ENCODE measurements around the gene SYT7.
"Not testable (repeated sequence)": the region's sequence is repeated elsewhere in the genome, so short reads cannot be mapped to it uniquely, and the experiment has no call there.

The SYT7 gene, protein sequence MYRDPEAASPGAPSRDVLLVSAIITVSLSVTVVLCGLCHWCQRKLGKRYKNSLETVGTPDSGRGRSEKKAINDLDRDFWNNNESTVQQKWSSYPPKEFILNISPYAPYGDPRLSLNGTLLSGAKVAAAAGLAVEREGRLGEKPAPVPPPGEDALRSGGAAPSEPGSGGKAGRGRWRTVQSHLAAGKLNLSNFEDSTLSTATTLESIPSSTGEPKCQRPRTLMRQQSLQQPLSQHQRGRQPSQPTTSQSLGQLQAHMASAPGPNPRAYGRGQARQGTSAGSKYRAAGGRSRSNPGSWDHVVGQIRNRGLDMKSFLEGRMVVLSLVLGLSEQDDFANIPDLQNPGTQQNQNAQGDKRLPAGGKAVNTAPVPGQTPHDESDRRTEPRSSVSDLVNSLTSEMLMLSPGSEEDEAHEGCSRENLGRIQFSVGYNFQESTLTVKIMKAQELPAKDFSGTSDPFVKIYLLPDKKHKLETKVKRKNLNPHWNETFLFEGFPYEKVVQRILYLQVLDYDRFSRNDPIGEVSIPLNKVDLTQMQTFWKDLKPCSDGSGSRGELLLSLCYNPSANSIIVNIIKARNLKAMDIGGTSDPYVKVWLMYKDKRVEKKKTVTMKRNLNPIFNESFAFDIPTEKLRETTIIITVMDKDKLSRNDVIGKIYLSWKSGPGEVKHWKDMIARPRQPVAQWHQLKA

DNA sequence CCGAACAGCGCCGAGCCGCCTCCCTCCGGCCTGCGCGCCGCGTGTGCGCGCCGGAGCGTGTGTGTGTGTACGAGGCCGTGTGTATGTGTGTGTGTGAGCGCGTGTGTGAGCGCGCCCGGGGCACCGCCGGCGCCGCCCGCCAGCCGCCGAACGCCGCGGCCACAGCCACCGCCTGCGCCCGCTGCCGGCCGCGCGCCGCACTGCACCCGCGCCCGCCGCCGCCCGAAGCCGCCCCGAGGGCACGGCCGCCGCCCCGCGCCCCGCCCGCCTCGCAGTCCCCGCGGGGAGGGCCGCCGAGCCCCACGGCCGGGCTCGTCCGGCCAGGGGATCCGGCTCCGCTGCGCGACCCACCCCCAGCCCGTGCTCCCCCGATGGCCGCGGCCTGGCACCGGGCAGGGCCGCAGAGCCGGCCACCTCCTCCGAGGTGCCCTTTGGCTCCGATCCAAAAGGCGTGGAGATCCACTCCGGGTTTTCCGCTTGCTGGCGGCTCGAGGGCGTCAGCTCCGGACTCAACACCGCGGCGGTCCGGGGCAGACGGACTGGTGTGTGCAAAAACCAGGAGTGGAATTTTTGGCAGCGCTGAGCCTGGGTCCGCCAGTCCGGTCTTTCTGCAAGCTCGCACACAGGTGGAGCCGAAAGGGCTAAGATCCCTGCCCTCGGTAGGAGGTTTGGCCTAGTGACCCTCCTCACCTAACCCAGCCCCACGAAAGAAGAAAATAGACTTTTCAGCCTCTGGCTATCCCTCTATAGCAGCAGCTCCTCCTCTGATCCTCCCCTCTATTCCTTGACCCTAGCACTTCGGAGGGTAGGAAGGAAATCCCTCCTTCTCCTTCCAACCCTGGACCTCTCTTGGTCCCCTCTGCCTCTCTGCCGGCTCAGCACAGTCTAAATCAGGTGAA lies at the start of gene SYT7:
Gene SYT7 (minus strand): TSS at position 47 of the 899 bp plus-strand sequence. CDS start 256 bp downstream, outside the sequence.
- DNase-seq (ENCODE audit: low spot score) = peak; percentile 91

DNA sequence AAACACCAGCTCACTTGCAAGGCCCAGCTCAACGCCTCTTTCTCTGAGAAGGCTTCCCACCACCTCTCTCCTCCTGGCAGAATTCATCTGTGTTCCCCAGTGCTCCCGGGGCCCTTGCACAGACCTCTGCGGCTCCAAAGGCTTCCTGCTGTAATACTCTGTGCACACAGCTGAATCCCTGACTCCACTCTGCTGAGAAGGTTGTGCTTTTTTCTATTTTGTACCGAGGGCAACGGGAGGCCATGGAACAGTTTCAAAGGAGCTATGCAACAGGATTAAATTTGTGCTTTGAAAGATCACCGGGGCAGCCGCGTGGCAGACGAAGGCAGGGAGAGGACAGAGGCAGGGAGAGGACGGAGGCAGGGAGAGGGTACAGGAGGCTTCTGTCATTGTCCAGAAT lies 49.2 kb upstream of the SYT7 start:
- no peak for DNase-seq (ENCODE audit: low spot score)

DNA sequence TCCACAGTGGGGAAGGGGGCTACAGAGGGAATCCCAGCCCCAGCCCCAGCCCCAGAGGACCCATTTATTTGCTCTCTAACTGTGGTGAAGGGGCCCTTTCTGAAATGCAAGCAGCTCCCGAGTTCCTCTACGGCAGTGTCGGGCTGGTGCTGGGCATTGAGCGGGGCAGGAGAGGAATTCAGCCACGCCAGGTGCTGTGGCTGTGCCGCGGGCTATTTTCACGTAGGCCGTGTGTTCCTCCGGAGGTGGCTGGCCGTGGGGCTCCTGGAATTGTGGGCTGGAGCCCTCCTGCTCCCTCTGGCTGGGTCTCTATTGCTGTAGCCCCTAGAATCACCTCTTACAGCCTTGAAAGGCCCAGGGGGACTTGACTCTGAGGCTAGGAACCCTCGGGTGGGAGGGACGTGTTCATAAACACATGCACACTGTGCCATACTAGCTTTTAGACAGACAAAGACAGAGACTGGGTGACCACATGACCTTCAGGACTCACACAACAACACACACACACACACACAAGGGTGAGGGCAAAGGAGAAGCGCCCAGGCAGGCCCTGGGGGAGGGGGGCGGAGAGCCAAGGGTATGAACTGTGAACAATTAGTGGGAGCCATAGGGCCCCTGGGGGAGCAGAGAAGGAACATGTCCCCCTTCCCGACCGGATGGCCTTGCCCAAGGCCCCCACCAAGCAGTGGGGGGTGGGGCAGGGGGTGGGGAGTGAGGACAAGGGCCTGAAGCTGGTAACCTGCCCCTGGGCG lies 48.4 kb upstream of the SYT7 start:
- no peak for DNase-seq (ENCODE audit: low spot score)

DNA sequence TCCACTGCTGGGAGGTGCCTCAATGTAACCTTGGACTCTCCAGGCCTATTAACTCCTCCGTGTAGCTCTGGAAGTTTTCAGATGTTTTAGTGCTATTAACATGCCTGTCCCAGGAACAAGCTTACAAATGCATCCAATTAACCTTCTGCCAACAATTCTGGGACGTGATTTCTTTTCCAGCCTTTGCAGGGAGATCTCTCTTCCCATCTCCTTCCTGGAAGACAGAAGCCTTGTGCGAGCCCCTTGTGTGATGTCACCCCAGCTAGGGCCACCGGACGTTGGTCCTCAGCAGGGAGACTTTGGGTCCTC lies 47.7 kb upstream of the SYT7 start:
- no peak for DNase-seq (ENCODE audit: low spot score)

DNA sequence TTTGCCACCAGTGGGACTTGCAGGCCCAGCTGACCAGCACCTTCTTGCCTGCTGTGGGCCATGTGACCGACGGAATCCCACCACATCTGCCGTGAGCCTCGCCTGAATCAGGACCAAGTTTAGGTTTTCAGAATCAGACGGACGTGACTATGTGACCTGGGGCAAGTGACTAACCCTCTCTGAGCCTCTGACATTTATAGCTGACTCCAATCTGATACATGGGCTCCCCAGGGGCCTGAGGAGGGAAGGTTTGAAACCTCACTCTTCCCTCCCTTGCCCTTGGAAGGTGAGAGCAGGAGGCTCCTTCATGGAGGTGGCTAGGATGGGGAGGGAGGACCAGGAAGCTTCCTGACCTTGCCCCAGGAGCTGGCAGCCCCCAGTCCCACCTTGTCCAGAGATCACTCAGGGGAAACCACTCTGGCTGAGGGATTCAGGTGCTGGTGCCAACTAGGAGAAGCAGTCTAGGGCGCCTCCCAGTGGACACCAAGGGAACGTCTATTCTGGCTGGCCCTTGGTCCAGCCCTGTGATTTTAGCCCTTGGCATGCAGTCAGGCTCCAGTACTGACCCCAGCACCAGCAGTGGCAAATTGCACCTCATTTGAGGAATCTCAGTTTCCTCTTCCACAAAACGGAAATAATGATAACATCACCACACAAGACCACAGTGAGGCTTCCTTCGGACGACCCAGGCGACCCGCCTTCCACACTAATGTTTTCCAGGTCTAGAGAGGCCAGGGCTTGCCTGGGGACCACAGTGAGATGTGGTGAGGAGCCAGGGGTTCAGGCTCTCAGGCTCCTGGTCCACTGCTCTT lies 47.2 kb upstream of the SYT7 start:
- peak; percentile 14 for DNase-seq (ENCODE audit: low spot score)

DNA sequence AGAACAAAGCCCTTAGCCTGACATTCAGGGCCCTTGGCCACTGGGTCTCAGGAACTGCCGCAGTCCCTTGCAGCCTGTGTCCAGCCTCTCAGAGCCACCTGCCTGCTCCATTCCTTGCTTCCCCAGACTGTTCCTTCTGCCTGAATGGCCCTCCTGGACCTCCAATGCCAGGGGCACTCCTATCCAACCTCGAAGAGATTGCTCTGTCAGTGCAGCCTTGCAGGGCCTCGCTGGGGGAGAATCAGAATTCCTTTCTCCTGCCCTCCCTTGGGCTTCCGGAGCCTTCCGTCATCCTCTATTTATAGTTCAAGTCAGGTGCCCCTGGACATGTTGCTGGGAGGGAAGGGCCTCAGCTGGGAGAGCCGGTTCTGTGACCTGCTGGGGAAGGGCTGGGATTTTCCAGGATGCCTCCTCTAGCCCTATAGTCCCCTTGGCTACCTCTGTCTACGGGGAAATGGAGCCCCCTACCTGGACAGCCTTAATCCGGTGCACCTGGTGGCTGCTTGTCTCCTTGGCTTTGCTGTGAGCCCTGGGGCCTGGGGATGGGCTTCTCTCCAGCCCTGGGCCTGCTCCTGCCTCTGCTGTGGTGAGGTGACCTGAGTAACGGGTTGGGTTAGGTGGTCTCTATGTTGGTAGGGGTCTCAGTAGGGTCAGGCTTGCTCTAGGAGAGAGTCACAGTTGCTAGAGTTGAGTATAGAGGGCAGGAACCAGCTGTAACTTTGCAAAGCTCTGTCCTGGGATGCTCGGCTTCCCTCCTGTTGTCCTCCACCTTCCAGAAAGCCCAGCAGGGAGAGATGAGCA lies 45.9 kb upstream of the SYT7 start:
- DNase-seq (ENCODE audit: low spot score) = no peak

DNA sequence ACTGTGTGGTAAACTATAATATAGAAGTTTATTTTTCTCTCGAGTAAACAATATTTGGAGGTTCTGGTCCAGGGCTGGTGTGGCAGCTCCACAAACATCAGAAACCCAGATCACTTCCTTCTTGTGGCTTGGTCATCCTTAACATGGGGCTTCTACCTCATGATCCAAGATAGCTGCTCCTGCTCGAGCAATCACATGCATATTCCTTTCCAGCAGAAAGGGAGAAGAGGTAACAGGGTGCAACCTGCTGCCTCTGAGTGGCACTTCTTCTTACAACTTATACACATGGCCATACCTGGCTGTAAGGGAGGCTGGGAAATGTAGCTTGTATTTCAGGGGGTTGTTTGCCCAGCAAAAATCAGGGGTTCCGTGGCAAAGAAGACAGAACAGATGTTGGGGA lies 44.6 kb upstream of the SYT7 start:
- no peak for DNase-seq (ENCODE audit: low spot score)

DNA sequence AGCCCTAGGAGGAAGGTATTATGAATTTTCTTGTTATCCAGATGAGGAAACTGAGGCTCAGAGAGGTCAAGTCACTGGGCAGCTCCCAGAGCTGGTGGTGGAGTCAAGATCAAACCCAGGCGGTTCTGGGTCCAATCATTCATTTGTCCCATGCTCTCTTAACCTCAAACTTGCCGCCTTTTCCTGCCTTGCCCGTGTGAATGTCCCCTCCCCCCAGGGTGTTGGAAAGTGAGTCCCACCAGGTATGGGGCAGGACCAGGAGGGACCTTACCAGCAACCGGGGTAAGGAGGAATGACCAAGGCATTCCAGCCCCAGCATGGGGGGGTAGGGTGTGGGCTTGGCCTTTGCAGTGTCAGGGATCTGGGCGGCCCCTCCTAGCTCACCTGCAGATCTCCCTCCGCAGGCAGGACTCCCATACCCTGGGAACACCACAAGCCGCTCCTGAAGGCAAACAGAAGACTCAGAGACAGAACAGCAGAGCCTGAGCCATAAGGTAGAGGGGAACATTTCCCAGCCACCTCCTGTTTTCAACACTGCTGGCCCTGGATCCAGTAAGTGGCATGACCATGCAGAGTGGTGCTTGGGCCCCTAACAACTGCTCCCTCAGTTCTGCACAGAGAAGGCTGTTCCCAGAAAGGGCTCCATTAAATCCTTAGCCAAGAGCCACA lies 41.2 kb upstream of the SYT7 start:
- DNase-seq (ENCODE audit: low spot score) = no peak

DNA sequence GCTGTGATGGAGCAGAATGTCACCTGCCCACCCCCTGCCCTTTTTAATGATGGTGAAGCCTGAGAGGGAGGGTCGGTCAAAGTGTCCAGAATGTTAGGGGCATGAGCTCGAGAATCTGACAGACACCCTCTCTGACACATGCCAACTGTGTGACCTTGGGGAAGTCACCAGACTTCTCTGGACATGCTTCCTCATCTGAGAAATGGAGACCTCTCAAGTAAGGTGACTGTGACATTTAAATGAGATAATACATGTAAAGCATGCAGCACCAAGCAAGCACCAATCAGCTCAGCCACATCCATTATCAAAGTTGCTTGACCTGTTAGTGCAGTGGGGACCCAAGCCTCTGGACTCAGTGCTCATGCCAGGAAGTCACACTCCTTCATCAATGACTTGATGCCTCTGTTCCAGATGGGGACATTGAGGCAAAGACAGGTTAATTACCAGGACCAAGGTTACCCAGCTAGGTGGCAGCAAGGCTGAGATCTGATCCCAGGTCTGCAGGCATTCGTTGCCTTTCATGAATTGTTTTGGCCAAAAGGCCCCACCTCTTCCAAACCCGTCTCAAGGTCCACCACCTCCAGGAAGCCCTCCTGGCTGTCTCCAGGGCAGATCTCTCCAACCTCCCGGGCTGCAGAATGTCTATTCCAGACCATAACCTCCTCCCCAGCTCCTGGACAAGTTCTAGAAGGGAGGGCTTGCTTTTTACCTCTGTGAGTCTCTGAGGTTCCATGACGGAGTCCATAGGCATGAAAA lies 38.8 kb upstream of the SYT7 start:
- no peak for DNase-seq (ENCODE audit: low spot score)

DNA sequence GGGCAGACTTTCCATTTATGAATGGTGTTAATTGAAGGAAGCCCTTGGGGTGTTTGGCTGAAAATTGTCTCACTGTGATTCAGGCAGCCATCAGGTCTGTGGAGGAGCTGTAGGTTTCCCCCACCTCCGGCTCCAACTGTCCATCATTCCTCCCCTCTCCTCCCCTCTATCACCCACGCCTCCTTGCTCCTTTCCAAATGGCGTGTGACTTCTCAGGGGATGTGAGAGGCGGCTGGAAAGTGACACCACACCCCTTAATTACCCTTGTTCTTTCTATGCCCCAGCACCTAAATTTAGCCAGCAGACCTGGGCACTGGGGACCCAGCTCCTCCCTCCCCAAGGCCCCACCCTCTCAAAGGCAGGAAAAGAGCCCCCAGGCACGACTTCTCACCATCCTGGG lies 38.1 kb upstream of the SYT7 start:
- DNase-seq (ENCODE audit: low spot score) = no peak

DNA sequence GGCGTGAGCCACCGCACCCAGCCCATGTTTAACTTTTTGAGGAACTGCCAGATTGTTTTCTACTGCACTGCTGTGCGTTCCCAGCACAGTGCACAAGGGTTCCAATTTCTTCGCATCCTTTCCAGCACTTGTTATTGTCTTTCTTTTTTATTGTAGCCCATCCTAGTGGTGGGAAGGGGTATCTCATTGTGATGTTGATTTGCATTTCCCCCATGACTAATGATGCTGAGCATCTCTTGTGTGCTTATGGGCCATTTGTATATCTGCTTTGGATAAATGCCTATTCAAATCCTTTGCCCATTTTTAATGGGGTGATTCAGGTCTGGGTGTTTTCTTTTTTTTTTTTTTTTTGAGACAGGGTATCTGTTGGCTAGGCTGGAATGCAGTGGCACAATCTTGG lies 36.6 kb upstream of the SYT7 start:
- DNase-seq (ENCODE audit: low spot score) = no peak

DNA sequence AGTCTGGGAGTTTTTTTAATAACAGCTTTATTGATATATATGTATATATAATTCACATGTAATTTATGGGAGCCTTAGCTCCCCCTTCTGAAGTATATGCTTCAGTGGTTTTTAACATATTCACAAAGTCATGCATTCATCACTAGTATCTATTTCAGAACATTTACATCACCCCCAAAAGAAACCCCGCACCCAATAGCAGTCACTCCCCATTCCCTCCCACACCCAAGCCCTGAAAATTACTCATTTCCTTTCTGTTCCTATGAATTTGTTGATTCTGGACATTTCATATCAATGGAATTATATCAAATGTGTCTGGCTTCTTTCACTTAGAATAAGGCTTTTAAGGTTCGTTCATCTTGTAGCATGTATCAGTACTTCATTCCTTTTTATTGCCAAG lies 35.6 kb upstream of the SYT7 start:
- no peak for DNase-seq (ENCODE audit: low spot score)

DNA sequence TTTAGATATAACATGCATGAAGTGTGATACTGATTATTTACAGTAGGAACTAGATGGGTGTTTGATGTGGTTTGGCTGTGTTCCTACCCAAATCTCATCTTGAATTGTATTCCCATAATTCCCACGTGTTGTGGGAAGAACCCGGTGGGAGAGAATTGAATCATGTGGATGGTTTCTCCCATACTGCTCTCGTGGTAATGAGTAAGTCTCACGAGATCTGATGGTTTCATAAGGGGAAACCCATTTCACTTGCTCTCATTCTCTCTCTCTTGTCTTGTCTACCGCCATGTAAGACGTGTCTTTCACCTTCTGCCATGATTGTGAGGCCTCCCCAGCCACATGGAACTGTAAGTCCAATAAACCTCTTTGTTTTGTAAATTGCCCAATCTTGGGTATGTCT lies 33.9 kb upstream of the SYT7 start:
- not testable (repeated sequence) for DNase-seq (ENCODE audit: low spot score)

DNA sequence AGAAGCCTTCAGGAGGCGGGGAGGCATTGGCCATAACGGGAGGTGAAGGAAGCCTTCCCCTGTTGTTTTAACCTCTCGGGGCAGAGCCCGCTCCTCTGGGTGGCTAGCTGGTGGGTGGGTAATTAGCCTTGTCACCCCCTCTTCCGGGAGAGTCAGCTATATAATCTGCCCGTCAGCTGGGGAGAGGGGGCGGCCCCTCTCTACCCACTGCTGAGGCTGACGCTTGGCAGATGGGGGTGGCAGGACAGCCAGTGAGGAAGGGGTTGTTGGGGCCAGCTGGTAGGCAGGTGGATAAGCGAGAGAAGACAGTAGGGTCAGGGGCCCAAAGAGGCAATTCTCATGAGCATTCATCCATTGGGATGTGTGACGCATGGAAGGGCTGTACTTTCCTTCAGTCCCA lies 33.0 kb upstream of the SYT7 start:
- DNase-seq (ENCODE audit: low spot score) = no peak

DNA sequence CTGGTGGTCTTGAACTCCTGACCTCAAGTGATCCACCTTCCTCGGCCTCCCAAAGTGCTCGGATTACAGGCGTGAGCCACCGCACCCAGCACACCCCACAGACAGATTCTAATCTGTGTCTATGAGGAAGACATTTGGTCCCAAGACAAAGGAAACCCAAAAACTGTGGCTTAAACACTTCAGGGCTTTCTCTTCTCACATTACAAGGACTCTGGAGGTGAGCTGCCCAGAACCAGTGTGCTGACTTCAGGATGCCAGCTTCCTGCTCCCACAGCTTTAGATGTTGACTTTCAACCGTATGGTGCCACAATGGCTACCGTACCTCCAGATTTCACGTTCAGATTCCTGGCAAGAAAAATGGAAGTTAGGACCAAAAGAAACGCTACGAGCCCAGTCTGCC lies 32.2 kb upstream of the SYT7 start:
- no peak for DNase-seq (ENCODE audit: low spot score)

DNA sequence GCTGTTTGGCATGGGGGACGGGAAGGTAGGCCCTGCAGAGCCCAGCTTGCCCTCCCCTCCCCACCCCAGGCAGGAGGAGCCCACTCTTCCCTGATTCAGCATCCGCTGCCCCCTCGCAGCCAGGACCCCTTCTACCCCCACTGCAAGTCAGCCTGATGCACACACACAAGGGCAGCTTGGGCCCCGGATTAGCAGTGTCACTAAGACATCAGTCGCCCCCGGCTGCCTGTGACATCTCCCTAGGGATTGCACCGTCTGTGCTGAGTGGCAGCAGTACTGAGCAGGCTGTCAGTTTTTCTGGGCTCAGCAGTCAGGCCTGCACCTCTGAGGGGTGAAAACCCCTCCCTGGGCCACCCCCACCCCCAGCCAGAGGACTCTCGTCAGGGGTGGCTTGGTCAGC lies 30.4 kb upstream of the SYT7 start:
- no peak for DNase-seq (ENCODE audit: low spot score)

DNA sequence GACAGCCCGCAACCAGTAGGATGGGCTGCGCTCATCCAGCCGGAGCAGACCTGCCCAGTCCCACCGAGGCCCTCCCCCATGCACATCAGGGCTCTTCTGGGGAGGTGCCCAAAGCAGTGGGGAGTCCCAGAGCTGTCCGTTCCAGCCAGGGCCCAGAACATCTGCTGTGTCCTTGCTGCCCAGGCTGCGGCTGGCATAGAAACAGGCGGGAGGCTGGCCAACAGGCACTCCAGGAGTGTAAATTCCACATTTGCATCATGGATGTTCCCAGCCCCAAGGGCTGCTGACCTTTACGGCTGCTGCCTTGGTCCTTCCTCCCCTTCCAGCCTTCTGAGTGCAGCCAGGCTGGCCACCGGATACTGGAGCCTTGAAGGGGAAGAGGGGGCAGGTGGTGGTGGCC lies 30.0 kb upstream of the SYT7 start:
- DNase-seq (ENCODE audit: low spot score) = no peak

DNA sequence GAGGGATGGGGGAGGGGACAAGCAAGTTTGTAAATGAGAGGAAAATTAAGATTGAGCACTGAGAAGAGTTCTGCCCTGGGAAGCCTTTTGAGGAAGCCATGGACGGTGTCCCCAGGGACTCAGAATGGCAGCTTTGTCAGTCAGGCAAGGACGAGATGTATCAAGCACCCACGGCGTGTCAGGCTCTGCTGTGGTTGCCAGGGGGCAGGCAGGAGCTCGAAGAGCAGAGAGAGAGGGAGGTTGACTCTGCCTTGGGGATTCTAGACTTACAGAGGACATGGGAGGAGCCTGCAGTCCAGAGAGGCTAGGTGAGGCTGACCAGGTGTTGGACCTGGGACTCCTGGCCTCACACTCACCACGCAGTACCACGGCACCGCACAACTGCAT lies 29.1 kb upstream of the SYT7 start:
- no peak for DNase-seq (ENCODE audit: low spot score)
